ENCODE data around the gene ILDR2. TPM values are rescaled to one million over a fixed set of nuclear protein-coding genes. Genes with fewer than 3 reads are reported as not detected.

The ILDR2 gene
- total RNA-seq, 1 experiment from 2014 or later, result not detected

DNA sequence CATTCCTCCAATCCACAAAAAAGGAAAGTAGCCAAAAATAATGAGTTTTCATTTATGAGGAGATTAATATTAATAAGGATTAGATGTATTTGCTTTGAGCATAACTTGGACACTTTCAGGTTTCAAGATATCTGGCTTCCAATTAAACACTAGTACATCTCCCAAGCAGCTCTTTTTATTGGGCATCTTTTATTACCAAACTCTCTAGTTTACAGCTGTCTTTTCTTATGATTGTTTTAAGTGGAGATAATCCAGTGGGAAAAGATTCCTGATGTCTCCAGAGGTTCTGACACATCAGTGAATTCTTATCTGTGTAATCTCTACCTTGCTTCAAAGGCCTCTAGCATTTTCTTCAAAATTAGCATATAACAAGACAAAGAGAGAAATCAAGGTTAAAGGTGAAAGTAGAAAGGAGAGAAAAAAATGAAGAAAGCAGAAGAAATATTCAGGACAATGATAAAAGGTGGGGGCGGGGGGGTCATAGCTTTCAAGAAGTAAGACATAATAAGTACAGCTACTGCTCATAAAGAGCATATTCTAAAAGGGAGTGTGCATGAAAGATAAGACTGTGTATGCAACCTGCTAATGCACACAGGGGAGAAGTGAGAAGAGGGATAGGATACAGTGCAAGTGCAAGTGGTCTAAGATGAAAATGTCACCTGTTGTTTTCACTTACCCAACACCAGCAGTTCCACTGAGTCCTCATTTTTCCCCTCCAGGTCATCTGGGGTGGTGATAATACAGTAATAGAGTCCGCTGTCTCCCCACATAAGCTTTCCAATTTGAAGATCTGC lies 19.1 kb downstream of the ILDR2 start:
- no peak overlapping the region for H3K4me2 ChIP-seq
- H3K4me1 ChIP-seq (replicated peaks; ENCODE audit: insufficient read depth), result peaks cover 6% of the 10 kb centered on the region; the same call in 1 of the 2 replicates
- H3K9me2 ChIP-seq (ENCODE audit: insufficient read depth), result no peaks in the 10 kb centered on the region
- ChIA-PET POLR2A (ENCODE audit: unreplicated experiment) (no interaction called here), CTCF (interaction anchor here (0.6 kb wide), 1 partner anchor 46 kb away, joined by 13 read pairs; no protein-coding TSS in a partner anchor)
- BruUV-seq (replicated peaks), result no TSS peak
- H3K4me3 ChIP-seq, result no peak overlapping the region
- no peaks in the 10 kb centered on the region for H3K36me3 ChIP-seq (ENCODE audit: low read depth)
- H3K79me2 ChIP-seq (ENCODE audit: low read depth), result no peaks in the 10 kb centered on the region
- H3K27ac ChIP-seq, result no peak overlapping the region
- TF ChIP-seq EZH2 (IDR thresholded peaks at IDR 0.05; ENCODE audit: low read depth), result no peak
- TF ChIP-seq CTCF (conservative IDR thresholded peaks at IDR 0.05), result no peak
- peaks cover 24% of the 10 kb centered on the region; the same call in 1 of the 2 replicates for H3K27me3 ChIP-seq (ENCODE audit: insufficient read depth, low read depth)
- no peaks in the 10 kb centered on the region for H3K9me3 ChIP-seq (ENCODE audit: insufficient read depth, low read depth)
- intact Hi-C loops (cut with micrococcal nuclease; ENCODE audit: unreplicated experiment), result no loop called here
- DNase-seq, result no peak
- H3F3A ChIP-seq (ENCODE audit: insufficient read depth, low read depth), result peaks cover 5% of the 10 kb centered on the region; the same call in 1 of the 2 replicates
- H2AFZ ChIP-seq, result no peak overlapping the region
- H4K20me1 ChIP-seq (ENCODE audit: insufficient read depth), result no peaks in the 10 kb centered on the region

- Histone ChIP-seq H4K20me1 (ENCODE audit: insufficient read depth) (no peaks in the 10 kb centered on the region), H3K9me2 (ENCODE audit: insufficient read depth) (no peaks in the 10 kb centered on the region), H3K79me2 (ENCODE audit: low read depth) (no peaks in the 10 kb centered on the region), H2AFZ (no peak overlapping the region), H3K4me1 (replicated peaks; ENCODE audit: insufficient read depth) (peaks cover 6% of the 10 kb centered on the region; the same call in 1 of the 2 replicates), H3K27ac (no peak overlapping the region), H3F3A (ENCODE audit: insufficient read depth, low read depth) (peaks cover 5% of the 10 kb centered on the region; the same call in 1 of the 2 replicates), H3K9me3 (ENCODE audit: insufficient read depth, low read depth) (no peaks in the 10 kb centered on the region), H3K4me3 (no peak overlapping the region), H3K27me3 (ENCODE audit: insufficient read depth, low read depth) (no peaks in the 10 kb centered on the region), H3K4me2 (no peak overlapping the region), H3K36me3 (ENCODE audit: low read depth) (no peaks in the 10 kb centered on the region)
- POLR2A ChIA-PET (ENCODE audit: unreplicated experiment), result no interaction called here
- intact Hi-C loops (cut with micrococcal nuclease; ENCODE audit: unreplicated experiment), result no loop called here
- no TSS peak for BruUV-seq (replicated peaks)
- TF ChIP-seq CTCF (conservative IDR thresholded peaks at IDR 0.05) (no peak), EZH2 (IDR thresholded peaks at IDR 0.05; ENCODE audit: low read depth) (no peak)
- CTCF ChIA-PET, result no interaction called here
- DNase-seq, result no peak
Observed at GRCh38 chr1:166953491-166953890, 21.8 kb downstream of the ILDR2 start.

DNA sequence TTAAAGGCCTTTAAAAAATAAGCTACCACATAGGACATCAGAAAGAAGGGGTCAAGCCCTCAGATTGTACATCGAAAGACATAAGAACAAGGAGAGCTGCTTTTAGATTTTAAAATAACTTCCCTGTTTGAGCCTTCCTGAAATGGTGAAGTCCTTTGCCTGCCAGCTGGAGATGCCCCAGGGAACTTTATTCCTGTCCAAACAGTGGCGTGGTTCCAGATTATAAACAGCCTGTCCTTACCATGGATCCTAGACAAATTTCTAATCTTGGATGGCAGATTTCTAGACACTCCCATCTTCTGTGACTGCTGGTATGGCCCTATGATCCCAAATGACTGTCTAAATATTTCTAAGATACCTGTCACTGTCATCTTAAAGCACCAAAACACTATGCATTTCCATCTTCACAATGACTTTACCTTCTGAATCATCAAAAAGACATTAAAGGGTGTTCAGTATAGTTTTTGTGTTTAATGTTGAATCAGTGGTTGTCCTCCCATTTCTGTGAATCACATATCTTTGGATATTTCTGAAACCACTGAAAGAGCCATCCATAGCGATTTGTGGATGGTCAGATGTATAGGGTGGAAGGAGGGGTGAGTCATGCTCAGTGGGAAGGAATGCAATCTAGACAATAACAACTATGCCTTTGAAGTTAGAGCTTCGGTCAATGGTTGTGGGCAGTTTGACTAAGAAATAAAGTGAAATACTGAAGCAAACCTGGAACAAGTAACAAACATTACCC lies 23.2 kb downstream of the ILDR2 start:
- Histone ChIP-seq H3K79me2 (ENCODE audit: low read depth) (no peaks in the 10 kb centered on the region), H3K27me3 (ENCODE audit: insufficient read depth, low read depth) (no peaks in the 10 kb centered on the region), H3K36me3 (ENCODE audit: low read depth) (no peaks in the 10 kb centered on the region), H2AFZ (no peak overlapping the region), H3K9me3 (ENCODE audit: insufficient read depth, low read depth) (no peaks in the 10 kb centered on the region), H3F3A (ENCODE audit: insufficient read depth, low read depth) (peaks cover 5% of the 10 kb centered on the region; the same call in 1 of the 2 replicates), H3K27ac (no peak overlapping the region), H3K4me2 (no peak overlapping the region), H3K9me2 (ENCODE audit: insufficient read depth) (no peaks in the 10 kb centered on the region), H3K4me3 (no peak overlapping the region), H4K20me1 (ENCODE audit: insufficient read depth) (no peaks in the 10 kb centered on the region), H3K4me1 (replicated peaks; ENCODE audit: insufficient read depth) (peaks cover 6% of the 10 kb centered on the region; the same call in 1 of the 2 replicates)
- TF ChIP-seq EZH2 (IDR thresholded peaks at IDR 0.05; ENCODE audit: low read depth), result no peak
- TF ChIP-seq CTCF (conservative IDR thresholded peaks at IDR 0.05), result no peak
- CTCF ChIA-PET, result interaction anchor here (0.6 kb wide), 1 partner anchor 23 kb away, joined by 8 read pairs; the partner anchor contains the start of gene ILDR2
- POLR2A ChIA-PET (ENCODE audit: unreplicated experiment), result no interaction called here
- DNase-seq, result peak in 1 of 2 experiments; percentile 41
- no TSS peak for BruUV-seq (replicated peaks)
- intact Hi-C loops (cut with micrococcal nuclease; ENCODE audit: unreplicated experiment), result no loop called here
